ENCODE measurements around the gene URGCP. TPM values are rescaled to one million over a fixed set of nuclear protein-coding genes. Genes with fewer than 3 reads are reported as not detected.

Gene URGCP
- total RNA-seq, 1 experiment from 2014 or later: 30.7 TPM

DNA sequence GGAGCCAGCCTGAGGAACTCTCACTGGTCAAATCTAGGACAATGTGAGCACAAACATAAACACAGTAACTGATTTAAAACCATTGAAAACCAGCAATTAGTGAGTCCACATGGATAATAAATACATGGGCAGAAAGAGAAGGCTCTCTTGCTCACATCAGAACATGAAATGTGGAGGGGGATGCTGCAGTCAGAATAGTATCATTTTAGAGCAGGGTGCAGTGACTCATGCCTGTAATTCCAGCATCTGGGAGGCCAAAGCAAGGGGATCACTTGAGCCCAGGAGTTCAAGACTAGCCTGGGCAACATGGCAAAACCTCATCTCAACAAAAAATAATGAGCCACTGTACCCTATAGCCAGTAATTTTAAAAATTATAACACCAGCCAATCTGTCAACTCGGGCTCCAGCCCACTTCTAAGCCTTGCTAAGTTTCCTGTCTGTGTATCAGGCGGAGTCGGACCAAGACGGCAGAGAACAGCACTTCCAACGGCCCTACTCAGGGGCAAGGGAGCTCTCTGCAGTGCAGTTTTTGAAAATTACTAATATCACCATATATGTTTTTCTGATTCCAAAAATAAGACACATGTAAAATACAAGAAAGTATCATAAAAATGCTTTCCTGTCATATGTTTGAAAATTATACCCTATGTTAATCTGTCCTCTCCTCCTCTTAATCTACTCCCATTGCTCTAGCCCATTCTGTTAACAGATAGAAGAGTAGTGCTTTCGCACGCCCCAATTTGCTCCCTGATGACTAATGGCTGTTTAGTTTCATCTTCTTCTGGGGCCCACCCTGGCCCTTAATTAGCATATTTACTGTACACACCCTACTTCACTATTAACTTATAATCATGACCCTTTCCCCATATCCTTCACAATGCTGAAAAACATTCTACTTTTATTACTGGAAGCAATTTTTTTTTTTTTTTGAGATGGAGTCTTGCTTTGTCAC is 17.1 kb downstream of the URGCP start:
- Mint-ChIP-seq H3K9me3 (no peaks in the 10 kb centered on the region; a peak in 1 of 5 replicates), H3K4me3 (no peak overlapping the region), H3K27ac (no peak overlapping the region; a peak in 2 of 7 replicates), H3K4me1 (no peaks in the 10 kb centered on the region), H3K27me3 (ENCODE audit: low read depth) (no peaks in the 10 kb centered on the region), H3K36me3 (ENCODE audit: insufficient read depth in 1 of 3, low read depth in 3 of 3) (peaks cover 0 to 13% (median 2%) of the 10 kb centered on the region in 3 experiments; a peak in 4 of 7 replicates)
- Histone ChIP-seq H2BK20ac (ENCODE audit: low read depth, low read length, poor library complexity, severe bottlenecking) (no peak overlapping the region), H3K4me2 (ENCODE audit: insufficient read depth, insufficient read length, low read length) (no peak overlapping the region), H2BK120ac (ENCODE audit: low read depth, low read length, poor library complexity, severe bottlenecking) (no peak overlapping the region), H3K27me3 (ENCODE audit: insufficient read depth, low read length) (no peaks in the 10 kb centered on the region), H3K79me1 (ENCODE audit: insufficient read depth, low read depth, low read length, poor library complexity, severe bottlenecking) (no peaks in the 10 kb centered on the region), H4K91ac (ENCODE audit: insufficient read length, low read depth, low read length) (no peak overlapping the region), H4K20me1 (ENCODE audit: control insufficient read depth, insufficient read depth, insufficient read length) (no peaks in the 10 kb centered on the region), H4K5ac (ENCODE audit: insufficient read length, low read depth, low read length) (no peak overlapping the region), H2BK15ac (ENCODE audit: low read depth, low read length) (no peak overlapping the region), H3K56ac (ENCODE audit: insufficient read length, low read depth, low read length) (no peak overlapping the region), H3T11ph (ENCODE audit: low read length) (no peak overlapping the region), H3K23me2 (ENCODE audit: insufficient read length, low read depth, low read length, poor library complexity, severe bottlenecking) (no peaks in the 10 kb centered on the region), H3K9me3 (ENCODE audit: control insufficient read depth, low read depth, low read length) (no peaks in the 10 kb centered on the region), H2AK5ac (ENCODE audit: insufficient read length, low read length) (no peak overlapping the region), H4K8ac (replicated peaks; ENCODE audit: insufficient read length, low read depth, low read length) (no peak overlapping the region), H3K23ac (ENCODE audit: insufficient read length, low read depth, low read length) (no peak overlapping the region), H3K4ac (ENCODE audit: low read depth, low read length) (no peak overlapping the region), H3K9ac (ENCODE audit: extremely low read depth, insufficient read length, low read length) (no peak overlapping the region), H3K27ac (ENCODE audit: insufficient read length, low read depth, low read length) (no peak overlapping the region), H2BK12ac (ENCODE audit: insufficient read length, low read depth, low read length) (no peak overlapping the region), H3K4me1 (ENCODE audit: insufficient read depth, low read length) (no peaks in the 10 kb centered on the region), H2AFZ (ENCODE audit: low read length) (no peak overlapping the region), H3K79me2 (ENCODE audit: insufficient read depth, low read length) (no peaks in the 10 kb centered on the region), H2BK5ac (ENCODE audit: insufficient read length, low read length) (no peak overlapping the region), H3K18ac (ENCODE audit: insufficient read length, low read depth, low read length) (no peak overlapping the region), H3K14ac (ENCODE audit: insufficient read depth, low read length) (no peak overlapping the region)
- TF ChIP-seq, protein P1, sequence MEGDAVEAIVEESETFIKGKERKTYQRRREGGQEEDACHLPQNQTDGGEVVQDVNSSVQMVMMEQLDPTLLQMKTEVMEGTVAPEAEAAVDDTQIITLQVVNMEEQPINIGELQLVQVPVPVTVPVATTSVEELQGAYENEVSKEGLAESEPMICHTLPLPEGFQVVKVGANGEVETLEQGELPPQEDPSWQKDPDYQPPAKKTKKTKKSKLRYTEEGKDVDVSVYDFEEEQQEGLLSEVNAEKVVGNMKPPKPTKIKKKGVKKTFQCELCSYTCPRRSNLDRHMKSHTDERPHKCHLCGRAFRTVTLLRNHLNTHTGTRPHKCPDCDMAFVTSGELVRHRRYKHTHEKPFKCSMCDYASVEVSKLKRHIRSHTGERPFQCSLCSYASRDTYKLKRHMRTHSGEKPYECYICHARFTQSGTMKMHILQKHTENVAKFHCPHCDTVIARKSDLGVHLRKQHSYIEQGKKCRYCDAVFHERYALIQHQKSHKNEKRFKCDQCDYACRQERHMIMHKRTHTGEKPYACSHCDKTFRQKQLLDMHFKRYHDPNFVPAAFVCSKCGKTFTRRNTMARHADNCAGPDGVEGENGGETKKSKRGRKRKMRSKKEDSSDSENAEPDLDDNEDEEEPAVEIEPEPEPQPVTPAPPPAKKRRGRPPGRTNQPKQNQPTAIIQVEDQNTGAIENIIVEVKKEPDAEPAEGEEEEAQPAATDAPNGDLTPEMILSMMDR (conservative IDR thresholded peaks at IDR 0.05): no peak
- WGBS (ENCODE audit: extremely low coverage, insufficient read length, low lambda C conversion rate): no CpG with 5 or more reads among the region's 7 CpGs
- no peak for DNase-seq

All from H9 (cell line).